Epithelial cell of proximal tubule (primary cell): Measurements from ENCODE around the gene KIAA0319L. TPM values are rescaled to one million over a fixed set of nuclear protein-coding genes. Genes with fewer than 3 reads are reported as not detected.

ENCODE experiments used
- DNase-seq: peaks from one replicate; pipeline ENCODE4 v3.0.0-alpha.2; 2011; ENCODE audit warnings: low read depth
- H3K4me3 ChIP-seq: 2 replicates; pipeline ENCODE4 v1.5.1; 2011; ENCODE audit warnings: low read depth, mild to moderate bottlenecking, low read length
- CTCF ChIP-seq: conservative IDR thresholded peaks from 2 replicates; pipeline ENCODE4 v1.5.1; 2012; ENCODE audit warnings: low read depth, mild to moderate bottlenecking, low read length
- total RNA-seq: library from RNA; depleted of rRNA; stranded (reverse); fragments of >200 nt; gene quantifications from 2 replicates; pipeline ENCODE4 v1.2.3, GENCODE V29; 2015

KIAA0319L gene
- total RNA-seq, 1 donor from 2014 or later, result 45.7 TPM

- H3K4me3 ChIP-seq, result no peak overlapping the region
- DNase-seq, result no peak
- peak; percentile 93 for TF ChIP-seq CTCF
Measured at GRCh38 chr1:35568975-35569395, 11.8 kb upstream of the KIAA0319L start.

- DNase-seq, result no peak
- H3K4me3 ChIP-seq, result no peak overlapping the region
- TF ChIP-seq CTCF, result no peak
Measured at GRCh38 chr1:35567947-35568558, 10.8 kb upstream of the KIAA0319L start.

- TF ChIP-seq CTCF, result no peak
- DNase-seq, result no peak
- H3K4me3 ChIP-seq, result no peak overlapping the region
Measured at GRCh38 chr1:35565742-35566133, 8.5 kb upstream of the KIAA0319L start.

GRCh38 chr1:35564884-35565741 lies 7.9 kb upstream of the KIAA0319L start:
- TF ChIP-seq CTCF, result no peak
- DNase-seq, result no peak
- no peak overlapping the region for H3K4me3 ChIP-seq

GRCh38 chr1:35564037-35564883 lies 7.1 kb upstream of the KIAA0319L start:
- peak; percentile 77 for TF ChIP-seq CTCF
- DNase-seq, result no peak
- H3K4me3 ChIP-seq, result no peak overlapping the region

GRCh38 chr1:35563166-35563565 lies 6.0 kb upstream of the KIAA0319L start:
- no peak for TF ChIP-seq CTCF
- DNase-seq, result no peak
- H3K4me3 ChIP-seq, result no peak overlapping the region
